ENCODE data around the gene NAA35.
A peak's percentile ranks its signal among the peaks of the same experiment; 100 is the strongest.

Gene NAA35

DNA sequence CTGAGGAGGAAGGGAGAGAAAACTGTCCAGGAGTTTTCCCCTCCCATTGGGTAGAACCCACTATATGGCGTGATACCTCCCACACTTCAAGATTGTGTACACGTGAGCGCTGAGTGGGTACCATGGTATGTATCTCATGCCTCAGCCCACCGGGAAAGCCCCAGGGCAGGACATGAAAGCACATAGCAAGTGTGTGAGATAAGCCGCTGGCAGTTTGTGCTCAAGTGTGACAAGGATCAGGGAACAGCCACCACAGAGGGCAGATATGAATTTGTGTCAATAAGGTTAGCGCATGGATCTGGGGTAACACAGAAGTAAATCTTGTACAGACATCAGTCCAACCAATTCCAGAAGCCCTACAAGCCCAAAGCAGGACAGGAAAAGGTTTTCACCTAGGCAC lies 42.6 kb upstream of the NAA35 start:
- Histone ChIP-seq H3K4me3 (ENCODE audit: low read depth, low read length) (no peak overlapping the region), H3K36me3 (ENCODE audit: control insufficient read depth in 1 of 2, insufficient read depth in 2 of 2, low read length in 2 of 2) (no peaks in the 10 kb centered on the region), H2AK5ac (ENCODE audit: low read length) (no peak overlapping the region), H3K14ac (ENCODE audit: low read length) (no peak overlapping the region), H4K8ac (ENCODE audit: low read depth, low read length) (no peak overlapping the region), H3K4me1 (ENCODE audit: control insufficient read depth in 1 of 2, insufficient read depth in 2 of 2, low read length in 2 of 2) (no peaks in the 10 kb centered on the region), H2BK5ac (ENCODE audit: low read depth, low read length, poor library complexity) (no peak overlapping the region), H2BK120ac (ENCODE audit: insufficient read depth, low read length, poor library complexity) (no peak overlapping the region), H2AFZ (ENCODE audit: insufficient read depth, low read length, poor library complexity) (no peak overlapping the region), H3K18ac (ENCODE audit: low read length) (no peak overlapping the region), H4K12ac (ENCODE audit: low read depth, low read length) (no peak overlapping the region), H3K4me2 (ENCODE audit: low read length) (no peak overlapping the region), H3K79me1 (ENCODE audit: low read length) (no peaks in the 10 kb centered on the region), H3K4ac (ENCODE audit: low read depth, low read length) (no peak overlapping the region), H3K23ac (ENCODE audit: low read length) (no peak overlapping the region), H3K9ac (ENCODE audit: low read length) (no peak overlapping the region), H3K27ac (ENCODE audit: low read depth, low read length) (no peak overlapping the region), H2BK12ac (ENCODE audit: low read length) (no peak overlapping the region), H3K27me3 (ENCODE audit: insufficient read depth, low read length) (no peaks in the 10 kb centered on the region), H3K9me3 (ENCODE audit: insufficient read depth, low read depth, low read length) (no peaks in the 10 kb centered on the region), H4K91ac (ENCODE audit: low read depth, low read length) (no peak overlapping the region), H3K79me2 (ENCODE audit: control insufficient read depth, insufficient read depth, low read length, poor library complexity) (no peaks in the 10 kb centered on the region)
- WGBS (ENCODE audit: extremely low coverage, insufficient coverage, insufficient read length) = no CpG with 5 or more reads among the region's 6 CpGs
- DNase-seq = peak; percentile 71 to 76

DNA sequence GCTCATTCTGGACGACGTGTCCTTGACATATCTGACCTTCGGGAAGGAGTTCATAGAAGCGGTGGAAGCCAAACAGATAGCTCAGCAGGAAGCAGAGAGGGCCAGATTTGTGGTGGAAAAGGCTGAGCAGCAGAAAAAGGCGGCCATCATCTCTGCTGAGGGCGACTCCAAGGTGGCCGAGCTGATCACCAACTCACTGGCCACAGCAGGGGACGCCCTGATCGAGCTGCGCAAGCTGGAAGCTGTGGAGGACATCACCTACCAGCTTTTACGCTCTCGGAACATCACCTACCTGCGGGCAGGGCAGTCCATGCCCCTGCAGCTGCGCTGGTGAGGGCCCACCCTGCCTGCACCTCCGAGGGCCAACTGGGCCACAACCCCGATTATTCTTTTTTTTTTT lies 41.6 kb upstream of the NAA35 start:
- Histone ChIP-seq H3K79me1 (ENCODE audit: low read length) (no peaks in the 10 kb centered on the region), H3K9me3 (ENCODE audit: insufficient read depth, low read depth, low read length) (no peaks in the 10 kb centered on the region), H3K27me3 (ENCODE audit: insufficient read depth, low read length) (no peaks in the 10 kb centered on the region), H2BK120ac (ENCODE audit: insufficient read depth, low read length, poor library complexity) (no peak overlapping the region), H3K18ac (ENCODE audit: low read length) (no peak overlapping the region), H3K4ac (ENCODE audit: low read depth, low read length) (no peak overlapping the region), H3K9ac (ENCODE audit: low read length) (no peak overlapping the region), H3K79me2 (ENCODE audit: control insufficient read depth, insufficient read depth, low read length, poor library complexity) (no peaks in the 10 kb centered on the region), H3K36me3 (ENCODE audit: control insufficient read depth in 1 of 2, insufficient read depth in 2 of 2, low read length in 2 of 2) (no peaks in the 10 kb centered on the region), H2BK5ac (ENCODE audit: low read depth, low read length, poor library complexity) (no peak overlapping the region), H3K23ac (ENCODE audit: low read length) (no peak overlapping the region), H3K4me2 (ENCODE audit: low read length) (no peak overlapping the region), H2AFZ (ENCODE audit: insufficient read depth, low read length, poor library complexity) (no peak overlapping the region), H3K4me1 (ENCODE audit: control insufficient read depth in 1 of 2, insufficient read depth in 2 of 2, low read length in 2 of 2) (no peaks in the 10 kb centered on the region), H3K4me3 (ENCODE audit: low read depth, low read length) (no peak overlapping the region), H4K12ac (ENCODE audit: low read depth, low read length) (no peak overlapping the region), H3K27ac (ENCODE audit: low read depth, low read length) (no peak overlapping the region), H4K91ac (ENCODE audit: low read depth, low read length) (no peak overlapping the region), H2AK5ac (ENCODE audit: low read length) (no peak overlapping the region), H3K14ac (ENCODE audit: low read length) (no peak overlapping the region), H2BK12ac (ENCODE audit: low read length) (no peak overlapping the region), H4K8ac (ENCODE audit: low read depth, low read length) (no peak overlapping the region)
- DNase-seq = no peak
- WGBS (ENCODE audit: extremely low coverage, insufficient coverage, insufficient read length) = no CpG with 5 or more reads among the region's 16 CpGs

DNA sequence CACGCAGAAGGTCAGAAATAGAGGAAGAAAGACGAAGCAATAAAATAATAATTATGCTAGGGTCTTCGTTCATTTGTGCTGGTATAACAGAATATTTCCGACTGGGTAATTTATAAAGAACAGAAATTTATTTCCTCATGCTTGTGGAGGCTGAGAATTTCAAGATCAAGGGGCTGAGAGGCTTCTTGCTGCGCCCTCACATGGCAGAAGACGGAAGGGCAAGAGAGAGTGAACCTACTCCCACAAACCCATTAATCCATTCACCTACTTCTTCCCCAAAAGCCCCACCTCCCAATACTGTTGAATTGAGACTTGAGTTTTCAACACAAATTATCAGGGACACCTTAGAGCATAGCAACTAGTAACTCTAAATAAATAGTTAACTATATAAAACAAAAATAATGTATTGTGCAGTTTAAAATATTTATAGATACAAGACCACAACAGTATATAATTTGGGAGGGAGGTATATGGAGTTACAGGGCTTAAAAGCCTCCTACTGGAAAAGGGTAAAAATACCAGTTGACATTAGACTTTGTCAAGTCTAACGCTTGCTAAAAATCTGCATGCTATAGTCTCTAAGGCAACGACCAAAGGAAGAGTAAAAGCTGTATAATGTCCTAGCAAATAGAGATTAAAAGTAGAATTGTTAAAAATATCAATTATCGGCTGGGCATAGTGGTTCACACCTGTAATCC lies 40.3 kb upstream of the NAA35 start:
- peak in 1 of 2 donors; percentile 37 for DNase-seq
- no peak overlapping the region for H3K18ac ChIP-seq (ENCODE audit: low read length)
- H3K79me1 ChIP-seq (ENCODE audit: low read length) = no peaks in the 10 kb centered on the region
- no peak overlapping the region for H3K4me2 ChIP-seq (ENCODE audit: low read length)
- no peaks in the 10 kb centered on the region for H3K27me3 ChIP-seq (ENCODE audit: insufficient read depth, low read length)
- no CpG with 5 or more reads among the region's 9 CpGs for WGBS (ENCODE audit: extremely low coverage, insufficient coverage, insufficient read length)
- no peak overlapping the region for H3K14ac ChIP-seq (ENCODE audit: low read length)
- no peak overlapping the region for H2AK5ac ChIP-seq (ENCODE audit: low read length)
- H3K4ac ChIP-seq (ENCODE audit: low read depth, low read length) = no peak overlapping the region
- no peak overlapping the region for H2BK120ac ChIP-seq (ENCODE audit: insufficient read depth, low read length, poor library complexity)
- H3K27ac ChIP-seq (ENCODE audit: low read depth, low read length) = no peak overlapping the region
- no peaks in the 10 kb centered on the region for H3K9me3 ChIP-seq (ENCODE audit: insufficient read depth, low read depth, low read length)
- no peak overlapping the region for H4K12ac ChIP-seq (ENCODE audit: low read depth, low read length)
- no peaks in the 10 kb centered on the region for H3K4me1 ChIP-seq (ENCODE audit: control insufficient read depth in 1 of 2, insufficient read depth in 2 of 2, low read length in 2 of 2)
- no peak overlapping the region for H4K91ac ChIP-seq (ENCODE audit: low read depth, low read length)
- no peak overlapping the region for H2BK5ac ChIP-seq (ENCODE audit: low read depth, low read length, poor library complexity)
- no peak overlapping the region for H2AFZ ChIP-seq (ENCODE audit: insufficient read depth, low read length, poor library complexity)
- no peaks in the 10 kb centered on the region for H3K79me2 ChIP-seq (ENCODE audit: control insufficient read depth, insufficient read depth, low read length, poor library complexity)
- H4K8ac ChIP-seq (ENCODE audit: low read depth, low read length) = no peak overlapping the region
- no peak overlapping the region for H3K23ac ChIP-seq (ENCODE audit: low read length)
- no peaks in the 10 kb centered on the region for H3K36me3 ChIP-seq (ENCODE audit: control insufficient read depth in 1 of 2, insufficient read depth in 2 of 2, low read length in 2 of 2)
- no peak overlapping the region for H3K9ac ChIP-seq (ENCODE audit: low read length)
- no peak overlapping the region for H2BK12ac ChIP-seq (ENCODE audit: low read length)
- no peak overlapping the region for H3K4me3 ChIP-seq (ENCODE audit: low read depth, low read length)

DNA sequence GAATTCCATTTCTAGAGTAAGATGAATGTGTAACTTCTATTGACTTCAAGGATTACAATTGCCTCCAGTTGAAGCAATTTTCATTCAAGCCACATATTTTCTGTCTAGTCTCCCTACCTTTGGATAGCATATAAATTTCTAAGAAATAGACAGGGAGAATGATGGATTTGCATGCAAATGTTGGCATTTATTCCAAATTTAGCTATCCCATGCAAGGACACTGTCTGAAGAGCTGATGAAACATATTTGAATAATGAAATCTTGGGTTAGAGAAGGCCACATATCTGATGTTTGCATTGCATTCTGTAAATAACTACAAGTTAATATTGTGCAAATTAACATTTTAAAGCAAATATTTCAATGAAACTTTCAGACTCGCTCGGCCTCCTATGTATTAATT lies 36.0 kb upstream of the NAA35 start:
- Histone ChIP-seq H4K8ac (ENCODE audit: low read depth, low read length) (no peak overlapping the region), H3K9ac (ENCODE audit: low read length) (no peak overlapping the region), H2AFZ (ENCODE audit: insufficient read depth, low read length, poor library complexity) (no peak overlapping the region), H3K79me1 (ENCODE audit: low read length) (no peaks in the 10 kb centered on the region), H3K9me3 (ENCODE audit: insufficient read depth, low read depth, low read length) (no peaks in the 10 kb centered on the region), H3K18ac (ENCODE audit: low read length) (no peak overlapping the region), H3K79me2 (ENCODE audit: control insufficient read depth, insufficient read depth, low read length, poor library complexity) (no peaks in the 10 kb centered on the region), H2BK120ac (ENCODE audit: insufficient read depth, low read length, poor library complexity) (no peak overlapping the region), H3K4me3 (ENCODE audit: low read depth, low read length) (no peak overlapping the region), H3K4me2 (ENCODE audit: low read length) (no peak overlapping the region), H2AK5ac (ENCODE audit: low read length) (no peak overlapping the region), H3K4ac (ENCODE audit: low read depth, low read length) (no peak overlapping the region), H4K91ac (ENCODE audit: low read depth, low read length) (no peak overlapping the region), H2BK12ac (ENCODE audit: low read length) (no peak overlapping the region), H3K36me3 (ENCODE audit: control insufficient read depth in 1 of 2, insufficient read depth in 2 of 2, low read length in 2 of 2) (no peaks in the 10 kb centered on the region), H2BK5ac (ENCODE audit: low read depth, low read length, poor library complexity) (no peak overlapping the region), H3K14ac (ENCODE audit: low read length) (no peak overlapping the region), H3K4me1 (ENCODE audit: control insufficient read depth in 1 of 2, insufficient read depth in 2 of 2, low read length in 2 of 2) (no peaks in the 10 kb centered on the region), H3K23ac (ENCODE audit: low read length) (no peak overlapping the region), H4K12ac (ENCODE audit: low read depth, low read length) (no peak overlapping the region), H3K27me3 (ENCODE audit: insufficient read depth, low read length) (no peaks in the 10 kb centered on the region), H3K27ac (ENCODE audit: low read depth, low read length) (no peak overlapping the region)
- no CpG with 5 or more reads among the region's 2 CpGs for WGBS (ENCODE audit: extremely low coverage, insufficient coverage, insufficient read length)
- DNase-seq = no peak
